ENCODE data around the gene AOPEP.

- TF ChIP-seq CTCF (conservative IDR thresholded peaks at IDR 0.05 in 1 of 2, IDR thresholded peaks at IDR 0.05 in 1 of 2; ENCODE audit: extremely low read depth in 1 of 2, insufficient read depth in 1 of 2, low read depth in 1 of 2, low read length in 2 of 2) (no peak), EZH2 (IDR thresholded peaks at IDR 0.05; ENCODE audit: borderline replicate concordance, low read length) (no peak)
These were observed 184.7 kb downstream of the AOPEP start for GRCh38 chr9:94911211-94911610.

Measured in mammary epithelial cell (primary cell).